HUES48 (cell line): ENCODE results near the gene RPS29.
"Not testable (repeated sequence)": the region's sequence is repeated elsewhere in the genome, so short reads cannot be mapped to it uniquely, and the experiment has no call there.

Source experiments
- H3K27ac ChIP-seq: one replicate; pipeline ENCODE4 v1.7.0; 2013; ENCODE audit warnings: low read depth, low read length, inconsistent platforms
- H3K27me3 ChIP-seq: 2 replicates; pipeline ENCODE4 v1.6.1; 2013; ENCODE audit warnings: mild to moderate bottlenecking, low read length; ENCODE audit not compliant: control insufficient read depth, insufficient read depth
- H3K36me3 ChIP-seq: 2 replicates; pipeline ENCODE4 v1.6.1; 2013; ENCODE audit warnings: low read length; ENCODE audit not compliant: control insufficient read depth, insufficient read depth
- H3K4me1 ChIP-seq: 2 replicates; pipeline ENCODE4 v1.6.1; 2013; ENCODE audit warnings: mild to moderate bottlenecking, low read length; ENCODE audit not compliant: control insufficient read depth, insufficient read depth
- H3K4me3 ChIP-seq: 2 replicates; pipeline ENCODE4 v1.5.1; 2013; ENCODE audit warnings: mild to moderate bottlenecking, low read depth, low read length
- H3K9ac ChIP-seq: 2 replicates; pipeline ENCODE4 v1.6.1; 2013; ENCODE audit warnings: mild to moderate bottlenecking, low read depth, low read length, moderate library complexity
- H3K9me3 ChIP-seq: 2 replicates; pipeline ENCODE4 v1.6.1; 2013; ENCODE audit warnings: low read length; ENCODE audit not compliant: control insufficient read depth, insufficient read depth

RPS29 gene

GRCh38 chr14:49593016-49593415 lies 6.8 kb upstream of the RPS29 start:
- Histone ChIP-seq H3K36me3 (no peaks in the 10 kb centered on the region), H3K9me3 (no peaks in the 10 kb centered on the region), H3K9ac (no peak overlapping the region), H3K27ac (no peak overlapping the region), H3K4me3 (no peak overlapping the region), H3K4me1 (no peaks in the 10 kb centered on the region), H3K27me3 (no peaks in the 10 kb centered on the region)

- Histone ChIP-seq H3K36me3 (peaks cover 5% of the 10 kb centered on the region), H3K4me1 (peaks cover 1% of the 10 kb centered on the region), H3K4me3 (no peak overlapping the region), H3K27me3 (no peaks in the 10 kb centered on the region), H3K9ac (no peak overlapping the region), H3K9me3 (no peaks in the 10 kb centered on the region), H3K27ac (no peak overlapping the region)
Observed at GRCh38 chr14:49589387-49589786, 3.2 kb upstream of the RPS29 start.

GRCh38 chr14:49586673-49587460 lies 687 bp upstream of the RPS29 start:
- Histone ChIP-seq H3K9ac (no peak overlapping the region), H3K4me3 (peak overlapping the region; percentile 49), H3K27me3 (no peaks in the 10 kb centered on the region), H3K9me3 (no peaks in the 10 kb centered on the region), H3K27ac (peak overlapping the region; percentile 75), H3K36me3 (peaks cover 30% of the 10 kb centered on the region), H3K4me1 (peaks cover 19% of the 10 kb centered on the region)

GRCh38 chr14:49584981-49585640 lies 1.1 kb downstream of the RPS29 start:
- H3K27me3 ChIP-seq, H3K9me3 ChIP-seq: not testable (repeated sequence)
- H3K27ac ChIP-seq: peak overlapping the region; percentile 88
- peaks cover 30% of the 10 kb centered on the region for H3K36me3 ChIP-seq
- H3K9ac ChIP-seq: peak overlapping the region; percentile 99
- peaks cover 19% of the 10 kb centered on the region for H3K4me1 ChIP-seq
- peak overlapping the region; percentile 88 for H3K4me3 ChIP-seq

GRCh38 chr14:49584058-49584457 lies 2.1 kb downstream of the RPS29 start:
- Histone ChIP-seq H3K4me3 (peak overlapping the region; percentile 88), H3K27ac (peak overlapping the region; percentile 63), H3K4me1 (peaks cover 19% of the 10 kb centered on the region), H3K36me3 (peaks cover 33% of the 10 kb centered on the region), H3K9me3 (no peaks in the 10 kb centered on the region), H3K9ac (peak overlapping the region; percentile 99), H3K27me3 (no peaks in the 10 kb centered on the region)

GRCh38 chr14:49583629-49584028 lies 2.6 kb downstream of the RPS29 start:
- Histone ChIP-seq H3K9me3 (no peaks in the 10 kb centered on the region), H3K4me3 (peak overlapping the region; percentile 88), H3K27me3 (no peaks in the 10 kb centered on the region), H3K9ac (peak overlapping the region; percentile 99), H3K27ac (peak overlapping the region; percentile 63), H3K36me3 (peaks cover 33% of the 10 kb centered on the region), H3K4me1 (peaks cover 19% of the 10 kb centered on the region)

- H3K4me1 ChIP-seq: peaks cover 19% of the 10 kb centered on the region
- H3K27me3 ChIP-seq: no peaks in the 10 kb centered on the region
- H3K9me3 ChIP-seq: no peaks in the 10 kb centered on the region
- H3K27ac ChIP-seq: peak overlapping the region; percentile 63
- H3K9ac ChIP-seq: peak overlapping the region; percentile 14; the same call in 1 of the 2 replicates
- no peak overlapping the region for H3K4me3 ChIP-seq
- peaks cover 41% of the 10 kb centered on the region for H3K36me3 ChIP-seq
Observed at GRCh38 chr14:49582113-49582977, 3.8 kb downstream of the RPS29 start.

- H3K4me1 ChIP-seq: peaks cover 19% of the 10 kb centered on the region
- peak overlapping the region; percentile 52 for H3K27ac ChIP-seq
- no peaks in the 10 kb centered on the region for H3K9me3 ChIP-seq
- no peak overlapping the region for H3K4me3 ChIP-seq
- peaks cover 50% of the 10 kb centered on the region for H3K36me3 ChIP-seq
- no peaks in the 10 kb centered on the region for H3K27me3 ChIP-seq
- peak overlapping the region; percentile 30; the same call in 1 of the 2 replicates for H3K9ac ChIP-seq
Observed at GRCh38 chr14:49581209-49582112, 4.7 kb downstream of the RPS29 start.

GRCh38 chr14:49579841-49580240 lies 6.3 kb downstream of the RPS29 start:
- Histone ChIP-seq H3K27ac (no peak overlapping the region), H3K4me1 (peaks cover 19% of the 10 kb centered on the region), H3K27me3 (no peaks in the 10 kb centered on the region), H3K36me3 (peaks cover 61% of the 10 kb centered on the region), H3K9ac (no peak overlapping the region), H3K9me3 (no peaks in the 10 kb centered on the region), H3K4me3 (no peak overlapping the region)

- Histone ChIP-seq H3K36me3 (peaks cover 52% of the 10 kb centered on the region), H3K9ac (no peak overlapping the region)
Observed at GRCh38 chr14:49578141-49578540, 8.0 kb downstream of the RPS29 start.

More at GRCh38 chr14:49578141-49578540, 8.0 kb downstream of the RPS29 start:
- Histone ChIP-seq H3K9me3 (no peaks in the 10 kb centered on the region), H3K27me3 (no peaks in the 10 kb centered on the region), H3K27ac (no peak overlapping the region), H3K4me1 (peaks cover 6% of the 10 kb centered on the region; the same call in 1 of the 2 replicates), H3K4me3 (no peak overlapping the region)
